ENCODE measurements around the gene MPG. TPM values are rescaled to one million over a fixed set of nuclear protein-coding genes. Genes with fewer than 3 reads are reported as not detected.

Gene MPG
- total RNA-seq, 4 donors from 2014 or later = 75.0 to 124 (median 83.0) TPM

DNA sequence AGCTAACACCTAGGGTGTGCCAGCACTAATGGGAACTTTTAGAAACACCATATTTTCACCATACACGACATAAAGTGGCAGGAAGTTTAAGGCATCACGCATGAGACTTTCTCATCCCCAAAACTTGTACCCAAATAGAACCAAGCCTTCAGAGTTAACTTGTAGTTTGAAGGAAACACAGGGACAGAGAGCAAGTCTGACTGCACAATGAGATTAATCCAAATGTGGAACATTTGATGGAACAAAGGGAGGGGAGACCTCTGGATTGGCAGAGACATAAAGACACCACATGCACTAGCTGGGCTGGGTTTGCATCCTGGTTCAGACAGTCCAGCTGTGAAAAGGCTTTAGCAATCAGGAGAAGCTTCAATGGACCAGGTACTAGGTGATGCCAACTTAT is 36.3 kb downstream of the MPG start:
- TF ChIP-seq, protein P1, sequence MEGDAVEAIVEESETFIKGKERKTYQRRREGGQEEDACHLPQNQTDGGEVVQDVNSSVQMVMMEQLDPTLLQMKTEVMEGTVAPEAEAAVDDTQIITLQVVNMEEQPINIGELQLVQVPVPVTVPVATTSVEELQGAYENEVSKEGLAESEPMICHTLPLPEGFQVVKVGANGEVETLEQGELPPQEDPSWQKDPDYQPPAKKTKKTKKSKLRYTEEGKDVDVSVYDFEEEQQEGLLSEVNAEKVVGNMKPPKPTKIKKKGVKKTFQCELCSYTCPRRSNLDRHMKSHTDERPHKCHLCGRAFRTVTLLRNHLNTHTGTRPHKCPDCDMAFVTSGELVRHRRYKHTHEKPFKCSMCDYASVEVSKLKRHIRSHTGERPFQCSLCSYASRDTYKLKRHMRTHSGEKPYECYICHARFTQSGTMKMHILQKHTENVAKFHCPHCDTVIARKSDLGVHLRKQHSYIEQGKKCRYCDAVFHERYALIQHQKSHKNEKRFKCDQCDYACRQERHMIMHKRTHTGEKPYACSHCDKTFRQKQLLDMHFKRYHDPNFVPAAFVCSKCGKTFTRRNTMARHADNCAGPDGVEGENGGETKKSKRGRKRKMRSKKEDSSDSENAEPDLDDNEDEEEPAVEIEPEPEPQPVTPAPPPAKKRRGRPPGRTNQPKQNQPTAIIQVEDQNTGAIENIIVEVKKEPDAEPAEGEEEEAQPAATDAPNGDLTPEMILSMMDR (IDR thresholded peaks at IDR 0.05 in 4 of 5, conservative IDR thresholded peaks at IDR 0.05 in 1 of 5) = no peak
- no peak for TF ChIP-seq POLR2A (IDR thresholded peaks at IDR 0.05)

GRCh38 chr16:116015-116414 is 38.0 kb downstream of the MPG start:
- H3K27me3 ChIP-seq = no peaks in the 10 kb centered on the region
- intact Hi-C loops (cut with DNase I; ENCODE audit: low total_unique reads) (no loop called here), in situ Hi-C loops (cut with MboI; ENCODE audit: low sequenced_read_pairs in 4 of 4) (no loop called here)
- H3K4me1 ChIP-seq = peaks cover 0 to 3% of the 10 kb centered on the region in 2 donors
- no peak for TF ChIP-seq POLR2A (IDR thresholded peaks at IDR 0.05)
- TF ChIP-seq, protein P1 (IDR thresholded peaks at IDR 0.05 in 4 of 5, conservative IDR thresholded peaks at IDR 0.05 in 1 of 5) = no peak
- H3K27ac ChIP-seq = no peak overlapping the region
- no peak overlapping the region for H3K4me3 ChIP-seq
- H3K36me3 ChIP-seq = peaks cover 0 to 33% of the 10 kb centered on the region in 2 donors
- no peaks in the 10 kb centered on the region for H3K9me3 ChIP-seq
- DNase-seq = no peak
- ATAC-seq = no peak

More for the DNA sequence above, 36.3 kb downstream of the MPG start:
- Histone ChIP-seq H3K9me3 (no peaks in the 10 kb centered on the region), H3K27me3 (no peaks in the 10 kb centered on the region), H3K27ac (no peak overlapping the region), H3K4me3 (no peak overlapping the region), H3K4me1 (peaks cover 0 to 3% of the 10 kb centered on the region in 2 donors), H3K36me3 (peaks cover 0 to 45% of the 10 kb centered on the region in 2 donors)
- DNase-seq (no peak), ATAC-seq (no peak)
- in situ Hi-C loops (cut with MboI; ENCODE audit: low sequenced_read_pairs in 4 of 4) (no loop called here), intact Hi-C loops (cut with DNase I; ENCODE audit: low total_unique reads) (no loop called here)

DNA sequence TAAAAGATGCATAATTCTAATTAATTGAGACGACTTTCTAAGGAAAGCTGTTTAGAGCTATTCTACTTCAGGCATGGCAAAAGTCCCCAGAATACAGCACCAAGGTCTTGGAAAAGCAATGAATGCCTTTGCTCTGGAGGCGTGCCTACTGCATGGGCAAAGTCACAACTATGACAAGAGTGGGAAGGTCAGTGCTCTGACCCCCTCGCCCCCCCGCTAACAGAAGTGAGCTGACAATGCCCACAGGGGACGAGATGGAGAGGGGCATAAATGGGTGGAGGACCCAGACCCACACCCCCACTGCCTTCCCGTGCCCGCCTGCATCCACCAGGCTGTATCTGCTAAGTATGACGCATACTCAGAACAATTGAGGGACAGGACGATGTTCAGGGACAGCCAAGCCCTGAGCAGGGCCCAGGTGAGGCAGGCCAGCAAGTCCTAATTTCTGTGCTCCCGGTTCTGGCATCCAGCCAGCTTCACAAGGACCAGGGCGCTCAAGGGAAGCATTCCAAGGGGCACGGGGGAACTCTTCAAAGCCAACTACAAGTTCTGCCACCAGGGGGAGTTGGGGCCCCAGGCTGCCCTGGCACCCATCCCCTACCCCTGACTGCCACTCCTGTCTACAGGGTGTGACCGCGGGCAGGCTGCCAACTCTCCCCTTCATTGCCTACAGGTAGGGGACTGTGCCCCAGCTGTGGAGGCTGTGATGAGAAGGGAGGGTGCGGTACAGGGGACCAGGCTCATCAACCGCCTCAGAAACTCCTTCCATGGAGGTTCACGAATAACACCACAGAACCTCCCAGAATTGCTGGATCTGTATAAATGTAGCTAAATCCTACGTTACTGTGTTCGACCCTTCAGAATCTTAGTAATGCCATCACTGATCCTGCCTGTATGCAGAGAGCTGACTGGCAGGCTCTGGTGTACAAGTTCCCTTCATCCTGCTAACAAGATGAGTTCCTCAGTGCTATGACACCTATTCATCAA is 39.6 kb downstream of the MPG start:
- ATAC-seq (peak in 1 of 2 donors; percentile 35), DNase-seq (peak in 1 of 2 donors; percentile 48)
- in situ Hi-C loops (cut with MboI; ENCODE audit: low sequenced_read_pairs in 4 of 4) (no loop called here), intact Hi-C loops (cut with DNase I; ENCODE audit: low total_unique reads) (no loop called here)
- Histone ChIP-seq H3K27ac (no peak overlapping the region), H3K9me3 (no peaks in the 10 kb centered on the region), H3K4me1 (peaks cover 0 to 3% of the 10 kb centered on the region in 2 donors), H3K4me3 (no peak overlapping the region), H3K27me3 (no peaks in the 10 kb centered on the region), H3K36me3 (peaks cover 0 to 18% of the 10 kb centered on the region in 2 donors)
- no peak for TF ChIP-seq POLR2A (IDR thresholded peaks at IDR 0.05)
- TF ChIP-seq, protein P1 (IDR thresholded peaks at IDR 0.05 in 4 of 5, conservative IDR thresholded peaks at IDR 0.05 in 1 of 5) = peak in 4 of 5 experiments; percentile 37 to 65 (median 53)

DNA sequence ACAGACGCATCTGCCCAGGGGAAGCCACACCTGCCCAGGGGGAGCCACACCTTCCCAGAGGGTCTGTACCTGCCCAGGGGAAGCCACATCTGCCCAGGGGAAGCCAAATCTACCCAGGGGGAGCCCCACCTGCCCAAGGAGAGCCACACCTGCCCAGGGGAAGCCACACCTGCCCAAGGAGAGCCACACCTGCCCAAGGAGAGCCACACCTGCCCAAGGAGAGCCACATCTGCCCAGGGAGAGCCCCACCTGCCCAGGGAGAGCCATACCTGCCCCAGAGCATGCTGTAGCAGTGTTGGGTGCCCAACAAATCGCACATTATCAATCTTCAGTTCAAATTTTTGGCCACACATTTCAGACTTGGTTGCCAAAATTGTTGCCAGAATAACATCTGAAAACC is 40.8 kb downstream of the MPG start:
- Histone ChIP-seq H3K27ac (no peak overlapping the region), H3K4me3 (no peak overlapping the region), H3K4me1 (no peaks in the 10 kb centered on the region), H3K9me3 (no peaks in the 10 kb centered on the region), H3K36me3 (peaks cover 0 to 22% of the 10 kb centered on the region in 2 donors), H3K27me3 (no peaks in the 10 kb centered on the region)
- ATAC-seq = no peak
- intact Hi-C loops (cut with DNase I; ENCODE audit: low total_unique reads) (no loop called here), in situ Hi-C loops (cut with MboI; ENCODE audit: low sequenced_read_pairs in 4 of 4) (no loop called here)
- DNase-seq = no peak
- TF ChIP-seq, protein P1 (IDR thresholded peaks at IDR 0.05 in 4 of 5, conservative IDR thresholded peaks at IDR 0.05 in 1 of 5) = no peak
- no peak for TF ChIP-seq POLR2A (IDR thresholded peaks at IDR 0.05)
